ENCODE measurements around the gene ANTXR2.

DNA sequence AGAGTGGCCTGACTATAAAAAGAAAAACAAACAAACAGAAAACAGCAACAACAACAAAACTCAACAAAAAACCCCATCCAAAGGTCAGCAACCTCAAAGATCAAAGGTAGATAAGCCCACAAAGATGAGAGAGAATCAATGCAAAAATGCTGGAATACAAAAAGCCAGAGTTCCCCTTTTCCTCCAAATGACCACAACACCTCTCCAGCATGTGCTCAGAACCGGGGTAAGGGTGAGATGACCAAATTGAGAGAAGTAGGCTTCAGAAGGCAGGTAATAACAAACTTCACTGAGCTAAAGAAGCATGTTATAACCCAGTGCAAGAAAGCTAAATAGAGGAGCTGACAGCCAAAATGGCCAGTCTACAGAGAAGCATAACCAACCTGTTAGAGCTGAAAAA, 43.5 kb upstream of the ANTXR2 start:
- TF ChIP-seq MEIS2 (IDR thresholded peaks at IDR 0.05; ENCODE audit: partially characterized antibody) (no peak), NFIC (IDR thresholded peaks at IDR 0.05) (no peak), RCOR1 (IDR thresholded peaks at IDR 0.05; ENCODE audit: borderline replicate concordance in 1 of 2, low read depth in 2 of 2, low read length in 2 of 2) (no peak), TARDBP (IDR thresholded peaks at IDR 0.05) (no peak), NFXL1 (CRISPR knock-in tag; IDR thresholded peaks at IDR 0.05) (no peak), ZNF146 (CRISPR knock-in tag; IDR thresholded peaks at IDR 0.05; ENCODE audit: unreplicated experiment) (no peak), HMG20A (CRISPR knock-in tag; conservative IDR thresholded peaks at IDR 0.05) (no peak)
- TF ChIP-seq, protein P1, sequence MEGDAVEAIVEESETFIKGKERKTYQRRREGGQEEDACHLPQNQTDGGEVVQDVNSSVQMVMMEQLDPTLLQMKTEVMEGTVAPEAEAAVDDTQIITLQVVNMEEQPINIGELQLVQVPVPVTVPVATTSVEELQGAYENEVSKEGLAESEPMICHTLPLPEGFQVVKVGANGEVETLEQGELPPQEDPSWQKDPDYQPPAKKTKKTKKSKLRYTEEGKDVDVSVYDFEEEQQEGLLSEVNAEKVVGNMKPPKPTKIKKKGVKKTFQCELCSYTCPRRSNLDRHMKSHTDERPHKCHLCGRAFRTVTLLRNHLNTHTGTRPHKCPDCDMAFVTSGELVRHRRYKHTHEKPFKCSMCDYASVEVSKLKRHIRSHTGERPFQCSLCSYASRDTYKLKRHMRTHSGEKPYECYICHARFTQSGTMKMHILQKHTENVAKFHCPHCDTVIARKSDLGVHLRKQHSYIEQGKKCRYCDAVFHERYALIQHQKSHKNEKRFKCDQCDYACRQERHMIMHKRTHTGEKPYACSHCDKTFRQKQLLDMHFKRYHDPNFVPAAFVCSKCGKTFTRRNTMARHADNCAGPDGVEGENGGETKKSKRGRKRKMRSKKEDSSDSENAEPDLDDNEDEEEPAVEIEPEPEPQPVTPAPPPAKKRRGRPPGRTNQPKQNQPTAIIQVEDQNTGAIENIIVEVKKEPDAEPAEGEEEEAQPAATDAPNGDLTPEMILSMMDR (IDR thresholded peaks at IDR 0.05 in 2 of 3, conservative IDR thresholded peaks at IDR 0.05 in 1 of 3; ENCODE audit: insufficient read depth in 2 of 3, low read depth in 1 of 3, low read length in 3 of 3) = no peak

All from K562 (cell line).